ENCODE measurements around the gene CNTN2.

DNA sequence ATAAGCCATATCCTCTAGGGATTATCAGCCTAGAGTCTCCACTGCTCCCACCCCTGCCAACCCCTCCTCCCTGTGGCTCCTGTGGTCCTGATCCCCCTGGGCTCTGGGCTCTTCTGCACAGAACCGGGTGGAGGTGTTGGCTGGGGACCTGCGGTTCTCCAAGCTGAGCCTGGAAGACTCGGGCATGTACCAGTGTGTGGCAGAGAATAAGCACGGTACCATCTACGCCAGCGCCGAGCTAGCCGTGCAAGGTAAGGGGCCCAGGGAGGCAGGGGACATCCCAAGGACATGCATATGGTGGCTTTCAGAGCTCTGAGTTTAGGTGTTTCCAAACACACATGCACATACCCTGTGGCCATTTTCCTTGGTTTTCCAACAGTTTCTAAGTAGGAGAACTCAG lies 19.3 kb downstream of the CNTN2 start:
- TF ChIP-seq POLR2AphosphoS5 (IDR thresholded peaks at IDR 0.05) (no peak), SMC3 (conservative IDR thresholded peaks at IDR 0.05; ENCODE audit: poor library complexity) (no peak), TAF1 (IDR thresholded peaks at IDR 0.05; ENCODE audit: low read depth) (no peak), EZH2 (IDR thresholded peaks at IDR 0.05; ENCODE audit: borderline replicate concordance, insufficient read depth, low read length, poor library complexity, severe bottlenecking) (no peak), RAD21 (conservative IDR thresholded peaks at IDR 0.05) (no peak)
- TF ChIP-seq, protein P1, sequence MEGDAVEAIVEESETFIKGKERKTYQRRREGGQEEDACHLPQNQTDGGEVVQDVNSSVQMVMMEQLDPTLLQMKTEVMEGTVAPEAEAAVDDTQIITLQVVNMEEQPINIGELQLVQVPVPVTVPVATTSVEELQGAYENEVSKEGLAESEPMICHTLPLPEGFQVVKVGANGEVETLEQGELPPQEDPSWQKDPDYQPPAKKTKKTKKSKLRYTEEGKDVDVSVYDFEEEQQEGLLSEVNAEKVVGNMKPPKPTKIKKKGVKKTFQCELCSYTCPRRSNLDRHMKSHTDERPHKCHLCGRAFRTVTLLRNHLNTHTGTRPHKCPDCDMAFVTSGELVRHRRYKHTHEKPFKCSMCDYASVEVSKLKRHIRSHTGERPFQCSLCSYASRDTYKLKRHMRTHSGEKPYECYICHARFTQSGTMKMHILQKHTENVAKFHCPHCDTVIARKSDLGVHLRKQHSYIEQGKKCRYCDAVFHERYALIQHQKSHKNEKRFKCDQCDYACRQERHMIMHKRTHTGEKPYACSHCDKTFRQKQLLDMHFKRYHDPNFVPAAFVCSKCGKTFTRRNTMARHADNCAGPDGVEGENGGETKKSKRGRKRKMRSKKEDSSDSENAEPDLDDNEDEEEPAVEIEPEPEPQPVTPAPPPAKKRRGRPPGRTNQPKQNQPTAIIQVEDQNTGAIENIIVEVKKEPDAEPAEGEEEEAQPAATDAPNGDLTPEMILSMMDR (IDR thresholded peaks at IDR 0.05; ENCODE audit: poor library complexity, severe bottlenecking), result no peak

Data from neural cell (in vitro differentiated cells).